ENCODE results near the gene GPR148.

GPR148 gene

DNA sequence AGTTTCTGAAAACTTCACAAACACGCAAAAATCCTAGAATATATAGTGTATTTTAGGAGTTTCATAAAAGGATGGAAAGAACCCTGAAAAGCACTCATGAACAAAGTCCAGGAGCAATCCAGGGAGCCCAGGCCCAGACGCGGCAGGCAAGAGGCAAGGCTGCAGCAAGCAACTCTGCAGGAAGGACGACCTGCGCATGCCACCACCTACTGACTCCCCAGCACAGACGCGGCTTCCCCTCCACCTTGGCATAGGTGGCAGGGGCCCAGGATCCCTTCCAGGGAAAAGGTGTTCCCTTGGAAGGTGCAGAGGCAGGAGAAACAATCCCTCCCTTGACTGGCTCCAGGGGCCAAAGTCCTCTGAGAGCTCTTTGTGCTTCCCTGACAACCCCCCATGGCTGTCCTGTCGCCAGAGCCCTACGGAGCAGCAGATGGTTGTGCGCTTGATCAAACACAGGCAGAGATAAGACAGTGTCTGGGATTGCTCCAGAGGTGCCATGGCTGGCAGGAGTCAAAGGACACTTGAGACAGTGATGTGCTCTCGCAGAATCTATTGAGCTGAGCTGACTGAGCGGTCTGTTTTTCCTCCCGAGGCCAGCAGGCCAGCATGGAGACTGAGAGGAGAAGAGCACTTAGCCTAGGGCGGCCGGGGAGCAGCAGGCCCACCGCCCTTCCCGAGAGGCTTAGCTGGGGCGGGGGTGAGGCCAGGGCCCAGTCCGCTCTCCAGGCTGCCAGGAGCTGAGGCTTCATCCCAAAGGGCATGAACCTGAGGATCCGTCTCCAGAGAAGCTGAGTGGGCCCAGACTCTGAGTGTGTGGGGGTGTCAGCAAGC is 15.6 kb downstream of the GPR148 start:
- in situ Hi-C loops (cut with HindIII; ENCODE audit: low pct_ligation_motif_present, low sequenced_read_pairs): no loop called here
- no peak for DNase-seq
- H3K27ac ChIP-seq: no peak overlapping the region
- no peaks in the 10 kb centered on the region for H3K27me3 ChIP-seq (replicated peaks)
- TF ChIP-seq, protein P1, sequence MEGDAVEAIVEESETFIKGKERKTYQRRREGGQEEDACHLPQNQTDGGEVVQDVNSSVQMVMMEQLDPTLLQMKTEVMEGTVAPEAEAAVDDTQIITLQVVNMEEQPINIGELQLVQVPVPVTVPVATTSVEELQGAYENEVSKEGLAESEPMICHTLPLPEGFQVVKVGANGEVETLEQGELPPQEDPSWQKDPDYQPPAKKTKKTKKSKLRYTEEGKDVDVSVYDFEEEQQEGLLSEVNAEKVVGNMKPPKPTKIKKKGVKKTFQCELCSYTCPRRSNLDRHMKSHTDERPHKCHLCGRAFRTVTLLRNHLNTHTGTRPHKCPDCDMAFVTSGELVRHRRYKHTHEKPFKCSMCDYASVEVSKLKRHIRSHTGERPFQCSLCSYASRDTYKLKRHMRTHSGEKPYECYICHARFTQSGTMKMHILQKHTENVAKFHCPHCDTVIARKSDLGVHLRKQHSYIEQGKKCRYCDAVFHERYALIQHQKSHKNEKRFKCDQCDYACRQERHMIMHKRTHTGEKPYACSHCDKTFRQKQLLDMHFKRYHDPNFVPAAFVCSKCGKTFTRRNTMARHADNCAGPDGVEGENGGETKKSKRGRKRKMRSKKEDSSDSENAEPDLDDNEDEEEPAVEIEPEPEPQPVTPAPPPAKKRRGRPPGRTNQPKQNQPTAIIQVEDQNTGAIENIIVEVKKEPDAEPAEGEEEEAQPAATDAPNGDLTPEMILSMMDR (IDR thresholded peaks at IDR 0.05; ENCODE audit: low read depth, low read length, missing control alignments): no peak
- H3K36me3 ChIP-seq (replicated peaks): no peaks in the 10 kb centered on the region
- no peak overlapping the region for H3K4me3 ChIP-seq (ENCODE audit: low read depth, low read length)

DNA sequence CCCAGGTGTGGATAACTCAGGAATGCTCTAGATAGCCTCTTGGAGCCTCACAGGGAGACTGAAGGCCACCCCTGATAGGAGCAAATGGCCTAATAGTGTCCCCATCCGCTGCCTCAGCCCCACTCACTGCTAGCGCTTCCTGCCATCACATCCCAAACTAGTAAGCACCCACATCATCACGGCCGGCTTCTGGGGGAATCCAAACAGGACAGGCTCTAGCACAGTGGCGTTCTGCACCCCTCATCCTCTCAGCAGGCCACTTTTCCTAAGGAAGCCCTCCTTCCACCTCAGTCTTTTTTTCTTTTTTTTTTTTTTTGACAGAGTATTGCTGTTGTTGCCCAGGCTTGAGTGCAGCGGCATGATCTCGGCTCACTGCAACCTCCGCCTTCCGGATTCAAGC is 20.2 kb downstream of the GPR148 start:
- Histone ChIP-seq H3K27ac (no peak overlapping the region), H3K36me3 (replicated peaks) (no peaks in the 10 kb centered on the region), H3K4me3 (ENCODE audit: low read depth, low read length) (no peak overlapping the region), H3K27me3 (replicated peaks) (no peaks in the 10 kb centered on the region)
- TF ChIP-seq, protein P1 (IDR thresholded peaks at IDR 0.05; ENCODE audit: low read depth, low read length, missing control alignments): no peak
- DNase-seq: no peak
- in situ Hi-C loops (cut with HindIII; ENCODE audit: low pct_ligation_motif_present, low sequenced_read_pairs): no loop called here

DNA sequence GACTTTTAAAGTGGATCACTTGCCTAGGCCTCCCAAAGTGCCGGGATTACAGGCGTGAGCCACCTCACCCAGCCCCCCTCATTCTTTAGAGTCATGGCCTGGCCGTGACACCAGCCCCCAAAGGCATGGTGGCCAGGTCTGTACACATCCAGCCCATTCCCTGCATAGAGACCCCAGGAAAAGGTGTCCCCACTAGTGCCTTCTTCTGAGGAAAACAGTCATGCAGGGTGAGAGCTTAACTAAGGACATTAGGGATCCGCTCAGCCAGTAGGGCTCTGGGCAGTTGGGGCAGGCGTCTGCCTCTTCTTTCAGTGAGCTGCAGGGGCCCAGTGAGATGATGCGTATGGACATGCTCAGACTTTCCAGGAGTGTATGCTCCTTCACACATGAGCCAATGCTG is 20.8 kb downstream of the GPR148 start:
- Histone ChIP-seq H3K36me3 (replicated peaks) (no peaks in the 10 kb centered on the region), H3K4me3 (ENCODE audit: low read depth, low read length) (no peak overlapping the region), H3K27me3 (replicated peaks) (no peaks in the 10 kb centered on the region), H3K27ac (no peak overlapping the region)
- DNase-seq: no peak
- TF ChIP-seq, protein P1 (IDR thresholded peaks at IDR 0.05; ENCODE audit: low read depth, low read length, missing control alignments): no peak
- in situ Hi-C loops (cut with HindIII; ENCODE audit: low pct_ligation_motif_present, low sequenced_read_pairs): no loop called here

DNA sequence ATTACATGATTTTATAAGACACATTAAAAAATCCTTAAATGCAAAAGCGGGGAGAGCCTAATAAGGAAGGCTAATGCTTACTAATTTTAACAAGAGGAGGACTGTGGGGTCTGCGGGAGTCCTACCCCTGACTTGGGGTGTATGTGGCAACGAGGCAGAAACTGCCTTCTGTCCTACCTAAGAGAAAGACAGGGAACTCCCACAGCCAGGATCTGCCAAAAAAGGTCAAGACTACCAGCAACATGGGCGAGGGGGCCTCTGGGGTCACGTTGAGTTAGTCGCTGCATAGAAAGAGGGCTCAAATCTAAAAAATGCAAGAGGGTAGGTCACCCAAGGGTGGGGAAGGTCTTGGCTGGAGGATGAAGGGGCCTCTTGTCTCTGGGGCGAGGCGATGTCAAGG is 25.9 kb downstream of the GPR148 start:
- no peak for DNase-seq
- Histone ChIP-seq H3K27me3 (replicated peaks) (peaks cover 15% of the 10 kb centered on the region), H3K27ac (no peak overlapping the region), H3K36me3 (replicated peaks) (no peaks in the 10 kb centered on the region), H3K4me3 (ENCODE audit: low read depth, low read length) (no peak overlapping the region)
- TF ChIP-seq, protein P1 (IDR thresholded peaks at IDR 0.05; ENCODE audit: low read depth, low read length, missing control alignments): no peak
- in situ Hi-C loops (cut with HindIII; ENCODE audit: low pct_ligation_motif_present, low sequenced_read_pairs): no loop called here

DNA sequence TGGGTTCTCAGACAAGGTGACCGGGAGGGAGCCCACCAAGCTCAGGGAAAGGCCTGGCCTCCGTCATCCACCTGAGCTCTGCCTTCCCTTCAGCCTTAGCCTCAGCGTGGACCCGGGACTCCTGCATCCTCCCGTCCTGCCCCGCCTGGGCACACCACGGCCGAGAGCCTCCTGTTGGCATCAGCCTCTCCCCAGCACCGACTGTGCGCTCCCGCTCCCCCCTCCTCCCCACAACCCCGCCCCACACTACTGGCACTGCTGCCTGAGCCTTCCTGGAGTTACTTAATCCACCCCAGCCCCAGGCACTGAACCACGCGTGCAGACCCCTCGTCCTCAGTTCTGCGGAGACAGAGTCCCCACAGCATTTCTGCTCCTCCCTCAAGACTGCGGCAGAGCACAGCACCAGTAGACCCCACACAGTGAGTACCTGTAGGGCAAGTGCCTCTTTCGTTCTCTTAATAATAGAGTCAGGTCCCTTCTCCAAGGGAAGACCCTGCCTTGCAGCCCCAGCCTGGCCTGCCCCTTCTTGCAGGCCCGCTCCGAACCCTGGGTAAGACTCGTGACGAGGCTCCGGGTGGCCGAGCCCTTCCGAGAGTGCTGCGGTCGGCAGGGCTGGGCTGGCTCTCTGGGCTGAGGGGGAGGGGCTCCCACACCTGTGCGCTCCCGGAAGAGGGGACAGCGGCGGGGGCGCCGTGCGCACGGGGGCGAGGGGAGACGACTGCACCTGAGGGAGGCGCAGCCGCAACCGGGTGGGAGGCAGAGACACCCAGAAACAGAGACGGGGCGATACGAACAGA is 26.6 kb downstream of the GPR148 start, which contains the start of gene AMER3:
Gene AMER3, plus strand, starts transcription at position 285 of the 797 bp plus-strand sequence. CDS start 6,533 bp downstream, outside the sequence.
- no peak within 1 kb of the TSS for H3K27ac ChIP-seq
- in situ Hi-C loops (cut with HindIII; ENCODE audit: low pct_ligation_motif_present, low sequenced_read_pairs): no loop called here
- H3K27me3 ChIP-seq (replicated peaks): peaks cover 15% of the 10 kb centered on the region
- TF ChIP-seq, protein P1 (IDR thresholded peaks at IDR 0.05; ENCODE audit: low read depth, low read length, missing control alignments): no peak
- no peak for DNase-seq
- H3K4me3 ChIP-seq (ENCODE audit: low read depth, low read length): no peak within 1 kb of the TSS
- no peaks in the 10 kb centered on the region for H3K36me3 ChIP-seq (replicated peaks)

All from brain microvascular endothelial cell (primary cell).